CD4-positive, alpha-beta T cell treated with Interferon gamma for 1 hour (primary cell): ENCODE data around the gene RSRP1.
"Not testable (repeated sequence)": the region's sequence is repeated elsewhere in the genome, so short reads cannot be mapped to it uniquely, and the experiment has no call there.

Experiments used
- DNase-seq: peaks from one replicate; pipeline ENCODE4 v3.0.0-alpha.2; 2020

The RSRP1 gene

GRCh38 chr1:25255706-25256577, 8.7 kb upstream of the RSRP1 start:
- no peak for DNase-seq

DNA sequence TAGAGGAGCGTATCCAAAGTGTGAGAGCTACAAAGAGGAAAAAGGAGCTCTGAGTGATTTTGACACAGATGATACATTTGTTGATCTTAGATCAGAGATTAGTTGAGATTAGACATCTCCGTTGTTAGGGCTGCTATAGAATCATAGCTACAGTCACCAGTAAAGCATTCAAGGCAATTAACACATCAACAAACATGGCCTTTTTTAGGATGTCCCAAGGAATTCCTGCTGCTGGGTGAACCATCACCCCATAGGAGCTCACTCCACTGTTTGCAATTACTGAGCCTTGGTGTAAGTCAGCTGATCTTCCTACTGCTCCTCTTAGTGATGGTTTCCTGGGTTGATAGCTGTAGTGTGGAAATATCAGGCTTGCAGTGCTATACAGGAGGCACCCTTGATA, 6.7 kb upstream of the RSRP1 start:
- no peak for DNase-seq

GRCh38 chr1:25247829-25248754, 838 bp upstream of the RSRP1 start:
- no peak for DNase-seq

DNA sequence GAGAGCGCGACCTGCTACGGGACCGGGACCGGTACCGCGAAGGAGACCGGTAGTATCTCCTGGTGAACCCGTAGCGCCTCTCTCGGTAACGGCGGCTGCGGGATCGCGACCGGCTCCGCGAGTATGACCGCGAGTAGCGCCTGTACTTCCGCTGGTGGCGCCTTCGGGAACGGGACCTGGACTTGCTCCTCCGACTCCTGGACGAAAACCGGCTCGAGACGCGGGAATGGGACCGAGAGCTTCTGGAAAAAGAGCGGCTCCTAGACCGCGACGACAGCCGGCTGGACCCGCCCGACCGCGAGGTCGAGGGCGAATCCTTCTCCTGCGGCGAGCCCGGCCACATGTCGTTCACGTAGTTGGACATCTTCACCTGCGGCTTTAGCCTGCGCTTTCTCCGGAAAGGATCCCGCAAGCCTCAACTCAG, 642 bp downstream of the RSRP1 start:
- DNase-seq, result peak; percentile 19

GRCh38 chr1:25245809-25246599, 1.2 kb downstream of the RSRP1 start:
- DNase-seq, result no peak

DNA sequence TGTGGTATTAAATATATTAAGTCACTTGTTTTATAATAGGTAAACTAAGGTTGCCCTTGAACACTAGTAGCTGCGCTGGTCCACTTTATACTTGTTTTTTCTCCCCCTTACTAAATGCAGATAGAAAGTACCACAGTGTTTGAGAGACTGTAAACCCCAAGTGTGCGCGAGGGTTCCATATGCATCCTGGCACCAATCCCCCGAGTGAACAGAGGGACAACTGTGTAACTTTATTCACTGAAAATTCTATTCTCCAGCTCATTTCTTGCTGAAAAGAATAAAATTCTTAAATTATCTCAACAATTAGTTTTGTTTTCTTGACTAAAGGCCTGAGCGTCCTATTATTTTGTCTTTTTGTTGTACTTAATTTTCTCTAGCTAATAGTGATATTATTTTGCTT, 1.9 kb downstream of the RSRP1 start:
- no peak for DNase-seq

- no peak for DNase-seq
Observed at GRCh38 chr1:25243907-25244306, 3.3 kb downstream of the RSRP1 start.

GRCh38 chr1:25239681-25240541, 7.3 kb downstream of the RSRP1 start:
- DNase-seq, result peak; percentile 93

DNA sequence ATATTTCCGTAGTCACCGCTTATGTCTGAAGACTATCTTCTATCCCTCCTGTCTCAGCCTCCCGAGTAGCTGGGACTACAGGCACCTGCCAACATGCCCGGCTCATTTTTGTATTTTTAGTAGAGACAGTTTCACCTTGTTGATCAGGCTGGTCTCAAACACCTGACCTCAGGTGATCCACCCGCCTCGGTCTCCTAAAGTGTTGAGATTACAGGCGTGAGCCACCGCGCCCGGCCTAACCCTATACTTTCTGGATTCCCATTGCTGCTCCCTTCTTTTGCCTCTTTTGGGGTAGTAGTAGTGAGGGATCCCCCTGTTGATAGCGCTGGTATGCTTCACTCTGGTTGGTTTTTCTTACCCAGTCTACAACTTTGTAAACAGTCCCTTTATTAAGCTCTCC, 9.2 kb downstream of the RSRP1 start:
- no peak for DNase-seq

DNA sequence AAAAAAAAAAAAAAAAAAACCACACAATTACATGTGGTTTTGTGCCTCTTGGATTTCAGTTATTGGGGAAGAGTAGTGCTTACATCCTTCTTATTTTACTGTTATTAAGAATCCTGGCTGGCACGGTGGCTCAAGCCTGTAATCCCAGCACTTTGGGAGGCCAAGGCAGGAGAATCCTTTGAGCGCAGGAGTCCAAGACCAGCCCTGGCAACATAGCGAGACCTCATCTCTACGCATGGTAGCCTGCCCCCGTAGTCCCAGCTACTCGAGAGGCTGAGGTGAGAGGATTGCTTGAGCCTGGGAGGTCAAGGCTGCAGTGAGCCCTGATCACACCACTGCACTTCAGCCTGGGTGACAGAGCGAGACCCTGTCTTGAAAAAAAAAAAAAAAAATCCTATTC, 11.0 kb downstream of the RSRP1 start:
- not testable (repeated sequence) for DNase-seq

DNA sequence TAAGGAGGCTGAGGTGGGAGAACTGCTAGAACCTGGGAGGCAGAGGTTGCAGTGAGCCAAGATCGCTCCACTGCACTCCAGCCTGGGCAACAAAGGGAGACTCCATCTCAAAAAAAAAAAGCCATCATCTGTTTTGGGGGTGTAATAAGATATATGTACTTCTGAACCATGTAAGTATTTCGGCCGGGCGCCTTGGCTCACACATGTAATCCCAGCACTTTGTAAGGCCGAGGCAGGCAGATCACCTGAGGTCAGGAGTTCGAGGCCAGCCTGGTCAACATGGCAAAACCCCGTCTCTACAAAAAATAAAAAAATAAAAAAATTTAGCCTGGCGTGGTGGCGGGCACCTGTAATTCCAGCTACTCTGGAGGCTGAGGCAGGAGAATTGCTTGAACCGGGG, 11.8 kb downstream of the RSRP1 start:
- not testable (repeated sequence) for DNase-seq

DNA sequence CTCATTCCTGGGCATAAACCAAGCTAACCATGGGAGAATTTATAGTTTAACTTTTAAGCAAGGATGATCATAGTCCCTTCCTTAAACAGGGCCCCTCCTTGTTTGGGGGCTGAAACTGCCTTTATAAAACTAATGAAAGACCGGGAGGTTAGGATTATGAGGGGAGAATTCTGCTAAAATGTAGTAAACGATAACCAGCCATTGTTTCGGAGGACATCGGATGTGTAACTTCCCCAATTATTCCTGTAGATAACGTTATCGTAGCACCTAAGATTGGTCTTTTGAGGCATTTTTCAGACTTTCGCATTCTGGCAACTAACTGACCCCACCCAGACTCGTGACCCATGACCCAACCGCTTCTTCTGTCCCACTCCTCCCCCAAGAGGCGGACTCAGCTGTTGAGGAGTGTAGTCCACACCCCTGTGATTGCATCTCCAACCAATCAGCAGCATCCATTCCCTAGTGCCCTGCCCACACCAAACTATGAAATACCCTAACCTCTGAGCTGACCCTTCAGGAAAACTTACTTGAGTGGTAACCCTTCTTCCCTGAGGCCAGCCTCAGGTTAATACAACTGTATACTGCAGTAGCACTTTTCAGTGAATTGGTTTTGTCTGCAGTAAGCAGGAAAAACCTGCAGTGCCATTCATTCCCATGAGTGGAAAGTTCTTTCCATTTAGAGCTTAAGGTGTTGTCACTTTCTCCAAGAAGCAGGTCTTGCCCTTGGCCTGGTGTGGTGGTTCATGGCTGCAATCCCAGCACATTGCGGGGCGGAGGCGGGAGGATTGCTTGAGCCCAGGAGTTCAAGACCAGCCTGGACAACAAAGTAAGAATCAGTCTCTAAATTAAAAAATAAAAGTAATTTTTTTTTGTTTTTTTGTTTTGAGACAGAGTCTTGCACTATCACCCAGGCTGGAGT, 14.1 kb downstream of the RSRP1 start:
- peak; percentile 85 for DNase-seq

- peak; percentile 92 for DNase-seq
Observed at GRCh38 chr1:25232027-25232865, 15.0 kb downstream of the RSRP1 start, which contains the start of gene SYF2. TSS of gene SYF2 (minus strand) at chr1:25232502. CDS start at chr1:25232467, 35 bp downstream.

DNA sequence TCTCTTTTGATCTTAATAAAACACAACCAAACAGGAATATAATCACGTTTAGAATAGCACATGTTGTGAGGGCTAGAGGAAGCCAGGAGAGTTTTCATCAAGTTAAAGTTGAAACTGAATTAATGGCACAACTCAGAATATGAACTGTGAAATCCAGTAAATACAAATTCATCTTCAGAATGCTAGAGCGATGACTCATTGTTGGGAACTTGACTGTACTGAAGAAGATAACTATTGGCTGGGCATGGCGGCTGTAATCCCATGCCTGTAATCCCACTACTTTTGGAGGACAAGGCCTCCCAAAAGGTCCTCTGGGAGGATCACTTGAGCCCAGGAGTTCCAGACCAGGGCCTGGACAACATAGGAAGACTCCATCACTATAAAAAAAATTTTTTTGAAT, 23.8 kb downstream of the RSRP1 start:
- no peak for DNase-seq

DNA sequence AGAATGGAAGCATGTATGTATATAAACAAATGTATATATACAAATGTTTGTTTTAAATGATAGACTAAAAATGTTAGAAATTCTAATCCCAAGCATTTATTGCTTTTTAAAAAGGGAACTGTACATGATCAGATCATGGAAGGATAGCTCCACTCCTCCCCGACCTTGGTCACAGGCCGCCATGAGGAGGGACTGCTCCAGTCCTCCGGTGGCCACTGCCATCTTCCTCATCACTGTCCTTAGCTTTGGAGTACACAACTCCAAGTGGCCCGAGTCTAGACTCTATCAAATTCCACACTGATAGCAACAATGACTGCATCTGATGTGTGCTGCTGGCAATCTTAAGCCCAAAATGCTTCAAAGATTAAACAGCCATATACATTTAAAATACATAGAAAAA, 24.6 kb downstream of the RSRP1 start:
- DNase-seq, result no peak

GRCh38 chr1:25220666-25221065, 26.6 kb downstream of the RSRP1 start:
- no peak for DNase-seq

DNA sequence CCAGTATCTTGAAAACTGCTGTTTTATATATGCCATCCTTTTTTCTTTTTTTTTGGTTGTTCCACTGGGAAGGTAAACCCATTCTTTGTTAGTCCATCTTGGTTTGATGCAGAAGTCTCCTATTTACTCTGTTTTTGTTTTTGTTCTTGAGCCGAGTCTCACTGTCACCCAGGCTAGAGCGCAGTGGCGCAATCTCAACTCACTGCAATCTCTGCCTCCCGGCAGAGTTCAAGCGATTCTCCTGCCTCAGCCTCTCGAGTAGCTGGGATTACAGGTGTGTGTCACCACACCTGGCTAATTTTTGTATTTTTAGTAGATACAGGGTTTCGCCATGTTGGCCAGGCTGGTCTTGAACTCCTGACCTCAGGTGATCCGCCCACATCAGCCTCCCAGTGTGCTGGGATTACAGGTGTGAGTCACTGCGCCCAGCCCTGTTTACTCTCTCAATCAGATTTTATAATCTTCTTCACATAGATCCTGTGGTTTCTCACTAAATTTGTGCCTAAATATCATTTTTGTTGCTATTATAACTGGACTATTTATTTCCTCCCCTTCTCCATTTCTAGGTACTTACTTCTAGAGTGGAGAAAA, 27.5 kb downstream of the RSRP1 start:
- DNase-seq, result no peak

DNA sequence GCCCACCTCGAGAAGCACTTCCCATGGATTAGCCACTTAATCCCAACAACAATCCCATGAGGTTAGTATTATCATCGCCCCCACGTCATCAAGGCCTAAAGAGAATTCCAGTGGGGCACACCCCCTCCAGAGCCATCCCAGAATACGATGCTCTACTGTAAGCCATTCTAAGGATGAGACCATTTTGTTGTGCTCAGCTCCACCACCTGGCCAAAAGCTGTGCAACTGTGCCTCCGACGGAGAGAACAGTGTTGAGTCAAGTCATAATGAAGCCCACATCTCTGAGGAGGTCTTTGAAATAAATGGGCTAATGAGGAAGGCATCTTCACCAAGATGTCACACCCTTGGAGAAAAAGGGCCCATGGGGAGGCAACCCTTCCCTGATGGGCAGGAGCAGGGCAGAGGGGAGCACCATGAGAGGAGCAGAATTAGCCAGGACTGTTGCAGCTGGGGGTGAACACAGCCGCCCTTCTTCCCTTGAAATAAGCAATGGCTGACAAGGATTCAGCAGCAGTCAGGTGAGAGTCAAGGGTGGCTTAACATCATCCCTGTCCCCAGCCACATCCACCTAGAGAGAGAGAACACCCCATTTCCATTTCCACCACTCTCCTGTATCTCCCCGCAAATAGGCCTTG, 29.5 kb downstream of the RSRP1 start:
- no peak for DNase-seq

- no peak for DNase-seq
Observed at GRCh38 chr1:25217015-25217414, 30.2 kb downstream of the RSRP1 start.
